Superior temporal gyrus (tissue), 1 donor: ENCODE results near the gene CDK11A.
"Not testable (repeated sequence)": the region's sequence is repeated elsewhere in the genome, so short reads cannot be mapped to it uniquely, and the experiment has no call there.

Source experiments
- DNase-seq: peaks from one replicate; pipeline ENCODE4 v3.0.0-alpha.2; 2016; ENCODE audit errors: extremely low spot score

The CDK11A gene

DNA sequence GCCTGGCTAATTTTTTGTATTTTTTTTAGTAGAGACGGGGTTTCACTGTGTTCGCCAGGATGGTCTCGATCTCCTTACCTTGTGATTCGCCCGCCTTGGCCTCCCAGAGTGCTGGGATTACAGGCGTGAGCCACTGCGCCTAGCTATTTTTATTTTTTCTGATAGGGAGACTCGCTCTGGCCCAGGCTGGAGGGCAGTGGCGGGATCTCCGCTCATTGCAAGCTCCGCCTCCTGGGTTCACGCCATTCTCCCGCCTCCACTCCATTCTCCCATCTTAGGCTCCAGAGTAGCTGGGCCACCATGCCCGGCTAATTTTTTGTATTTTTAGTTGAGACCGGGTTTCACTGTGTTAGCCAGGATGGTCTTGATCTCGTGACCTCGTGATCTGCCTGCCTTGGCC lies 1.9 kb upstream of the CDK11A start:
- not testable (repeated sequence) for DNase-seq

- DNase-seq, result no peak
Measured at GRCh38 chr1:1721201-1721600, 3.0 kb downstream of the CDK11A start.

DNA sequence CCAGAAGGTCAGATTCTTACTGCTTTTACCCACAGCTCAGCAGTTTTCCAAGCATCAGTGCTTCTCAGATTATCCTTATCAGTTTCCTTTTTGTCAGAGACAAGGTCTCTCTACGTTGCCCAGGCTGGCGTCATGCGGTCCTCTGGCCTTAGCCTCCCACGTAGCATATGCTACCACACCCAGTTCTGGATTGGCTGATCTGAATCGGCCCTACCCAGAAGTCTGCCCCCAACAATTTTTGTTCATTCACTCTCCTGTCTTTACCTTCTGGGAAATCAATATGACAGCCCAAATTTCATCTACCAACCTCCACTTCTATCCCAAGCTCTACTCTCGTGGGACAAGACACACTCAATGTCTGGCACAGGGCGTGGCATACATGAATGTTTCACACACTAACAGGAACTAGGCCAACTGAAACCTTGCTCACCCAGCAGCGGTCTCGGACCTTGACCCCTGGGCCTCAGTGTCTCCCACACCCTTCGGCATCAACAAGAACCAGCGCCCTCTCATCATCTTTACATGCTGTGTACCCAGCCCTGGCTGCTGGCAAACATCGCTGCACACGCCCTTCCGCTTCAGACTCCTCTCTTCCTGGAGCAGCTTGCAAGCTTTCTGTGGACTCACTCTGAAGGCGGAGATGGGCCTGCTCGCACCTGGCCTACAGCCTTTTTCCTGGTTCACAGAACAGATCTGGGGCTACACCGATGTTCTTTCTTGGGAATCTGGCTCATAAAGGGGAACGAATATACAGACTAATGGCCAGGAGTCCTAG lies 8.9 kb downstream of the CDK11A start:
- DNase-seq, result not testable (repeated sequence)

GRCh38 chr1:1707897-1708296 lies 16.3 kb downstream of the CDK11A start:
- not testable (repeated sequence) for DNase-seq

GRCh38 chr1:1707241-1707640 lies 16.9 kb downstream of the CDK11A start:
- DNase-seq, result not testable (repeated sequence)

- not testable (repeated sequence) for DNase-seq
Measured at GRCh38 chr1:1705623-1706022, 18.5 kb downstream of the CDK11A start.

DNA sequence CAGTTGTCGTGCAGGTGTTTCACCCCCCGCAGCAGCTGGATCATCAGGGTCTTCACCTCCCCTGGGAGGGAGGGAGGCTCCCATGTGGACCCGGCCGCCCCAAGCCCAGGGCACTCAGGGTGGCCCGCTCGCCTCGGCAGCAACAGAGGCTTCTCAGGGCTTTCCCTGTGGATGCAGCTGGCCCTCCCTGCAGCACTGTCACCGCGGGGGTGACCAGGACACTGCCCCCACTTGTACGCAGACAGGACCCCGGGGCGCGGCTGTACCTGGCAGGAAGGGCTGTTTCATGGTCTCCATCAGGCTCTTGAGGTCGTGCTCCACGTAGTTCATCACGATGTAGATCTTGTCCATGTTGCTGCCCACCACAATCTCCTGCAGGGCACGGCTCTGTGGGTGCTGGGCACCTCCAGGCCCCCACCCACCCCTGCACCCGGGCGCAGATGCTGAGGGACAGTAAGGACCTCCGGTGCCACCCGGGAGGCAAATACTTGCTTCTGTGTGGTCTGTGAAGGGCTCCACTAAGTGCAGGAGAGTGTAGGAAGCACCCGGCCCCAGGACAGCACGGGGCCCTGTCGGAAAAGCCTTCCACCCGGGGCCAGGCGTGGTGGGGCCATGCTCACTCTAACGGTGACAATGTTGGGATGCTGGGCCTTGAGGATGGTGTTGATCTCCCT lies 19.7 kb downstream of the CDK11A start:
- DNase-seq, result not testable (repeated sequence)

- DNase-seq, result no peak
Measured at GRCh38 chr1:1703796-1704195, 20.4 kb downstream of the CDK11A start.

DNA sequence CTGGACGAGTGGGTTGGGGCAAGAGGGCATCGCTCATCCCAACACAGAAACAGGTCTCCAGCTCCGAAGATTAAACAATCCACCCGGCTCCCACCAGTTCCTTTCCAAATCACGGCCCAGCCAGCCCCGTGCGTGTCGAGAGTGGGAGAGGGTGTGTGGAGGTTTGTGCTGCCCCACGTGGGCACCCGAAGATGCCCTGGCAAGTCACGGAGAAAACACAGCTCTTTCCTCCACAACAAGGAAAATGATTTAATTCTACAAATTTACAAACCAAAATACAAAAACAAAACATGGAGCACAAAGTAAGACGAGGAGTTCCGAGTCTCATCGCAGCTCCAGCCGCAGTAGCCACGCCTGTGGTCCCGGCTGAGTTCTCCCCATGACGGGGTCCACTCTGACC lies 21.7 kb downstream of the CDK11A start:
- DNase-seq, result not testable (repeated sequence)

DNA sequence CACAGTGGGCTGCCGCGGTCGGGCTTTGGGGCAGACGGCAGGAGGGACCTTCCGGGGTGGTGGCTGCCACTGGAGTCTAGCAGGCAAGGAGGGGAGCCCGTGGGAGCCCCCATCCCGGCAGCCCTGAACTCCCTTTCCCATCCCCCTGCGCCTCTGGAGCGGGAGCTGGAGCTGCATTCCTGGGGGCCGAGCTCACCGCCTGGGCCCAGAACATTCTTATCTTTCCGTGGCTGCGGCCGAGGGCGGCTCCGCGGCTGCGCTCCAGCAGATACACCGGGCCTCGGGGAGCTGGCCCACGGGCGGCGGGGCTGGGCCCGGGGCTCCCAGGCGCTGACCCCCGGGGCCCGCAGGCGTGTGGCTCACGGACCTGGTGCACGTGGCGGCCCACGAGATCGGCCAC lies 23.6 kb downstream of the CDK11A start:
- not testable (repeated sequence) for DNase-seq

DNA sequence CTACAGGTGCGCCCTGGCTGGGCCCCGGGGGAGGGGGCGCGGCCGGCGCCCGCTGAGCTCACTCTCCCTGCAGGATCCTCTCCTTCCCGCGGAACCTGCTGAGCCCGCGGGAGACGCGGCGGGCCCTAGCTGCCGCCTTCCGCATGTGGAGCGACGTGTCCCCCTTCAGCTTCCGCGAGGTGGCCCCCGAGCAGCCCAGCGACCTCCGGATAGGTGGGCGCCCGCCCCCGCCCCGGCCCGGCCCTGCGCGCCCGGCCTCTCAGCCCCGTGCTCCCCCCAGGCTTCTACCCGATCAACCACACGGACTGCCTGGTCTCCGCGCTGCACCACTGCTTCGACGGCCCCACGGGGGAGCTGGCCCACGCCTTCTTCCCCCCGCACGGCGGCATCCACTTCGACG lies 24.1 kb downstream of the CDK11A start:
- DNase-seq, result not testable (repeated sequence)

DNA sequence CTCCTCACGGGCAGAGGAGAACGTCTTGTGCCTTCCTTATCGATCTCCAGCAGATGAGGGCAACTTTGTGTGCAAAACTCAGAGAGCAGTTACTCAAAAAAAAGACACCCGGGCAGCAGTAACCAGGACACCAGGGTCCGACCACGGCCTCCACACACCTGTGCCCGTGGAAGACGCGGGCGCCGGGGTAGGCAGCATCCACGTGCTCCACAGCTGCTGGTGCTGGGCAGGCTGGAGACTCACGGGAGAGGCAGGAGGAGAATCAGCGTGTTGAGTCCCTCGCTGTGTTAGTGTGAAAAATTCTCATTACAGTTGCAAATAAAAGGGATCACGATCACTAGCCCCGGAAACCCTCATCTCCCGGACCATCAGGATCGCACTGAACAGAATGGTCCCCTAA lies 25.1 kb downstream of the CDK11A start:
- not testable (repeated sequence) for DNase-seq

DNA sequence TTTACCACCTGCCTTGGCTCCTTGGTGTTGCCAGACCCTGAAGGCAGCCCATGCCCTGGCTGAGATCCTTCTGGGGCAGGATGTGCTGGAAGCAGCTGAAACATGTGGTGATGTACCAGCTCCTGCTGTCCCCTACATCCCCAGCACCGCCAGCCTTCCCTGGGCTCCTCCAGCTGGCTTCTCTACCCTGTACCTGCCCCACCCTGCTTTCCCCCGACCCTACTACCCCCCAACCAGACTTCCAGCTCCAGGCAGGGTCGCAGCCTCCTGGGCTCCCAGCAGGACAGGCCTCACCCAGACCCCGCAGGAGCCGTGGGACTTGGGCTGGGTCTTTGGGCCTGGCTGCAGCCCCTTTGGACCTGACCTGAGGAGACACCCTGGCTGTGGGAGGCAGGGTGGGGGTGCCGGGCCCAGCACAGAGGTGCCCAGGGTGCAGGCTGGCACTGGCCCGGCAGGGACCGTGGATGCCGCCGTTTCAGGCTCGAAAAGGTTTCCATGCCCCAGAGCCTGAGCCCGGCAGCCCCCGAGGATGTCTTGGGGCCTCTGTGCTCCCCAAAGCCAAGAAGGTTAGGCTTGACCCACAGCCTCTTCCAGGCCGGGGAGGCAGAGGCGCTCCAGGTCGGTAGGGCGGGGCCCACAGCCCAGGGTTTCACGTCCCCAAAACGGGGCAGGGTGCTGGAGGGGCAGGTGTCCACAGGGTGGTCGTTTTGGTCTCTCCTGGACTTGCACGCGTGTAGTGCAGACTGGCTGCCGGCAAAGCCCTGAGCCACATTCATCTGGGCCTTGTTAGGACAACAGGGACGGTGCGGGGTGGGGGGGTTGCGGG lies 26.6 kb downstream of the CDK11A start:
- DNase-seq, result not testable (repeated sequence)

DNA sequence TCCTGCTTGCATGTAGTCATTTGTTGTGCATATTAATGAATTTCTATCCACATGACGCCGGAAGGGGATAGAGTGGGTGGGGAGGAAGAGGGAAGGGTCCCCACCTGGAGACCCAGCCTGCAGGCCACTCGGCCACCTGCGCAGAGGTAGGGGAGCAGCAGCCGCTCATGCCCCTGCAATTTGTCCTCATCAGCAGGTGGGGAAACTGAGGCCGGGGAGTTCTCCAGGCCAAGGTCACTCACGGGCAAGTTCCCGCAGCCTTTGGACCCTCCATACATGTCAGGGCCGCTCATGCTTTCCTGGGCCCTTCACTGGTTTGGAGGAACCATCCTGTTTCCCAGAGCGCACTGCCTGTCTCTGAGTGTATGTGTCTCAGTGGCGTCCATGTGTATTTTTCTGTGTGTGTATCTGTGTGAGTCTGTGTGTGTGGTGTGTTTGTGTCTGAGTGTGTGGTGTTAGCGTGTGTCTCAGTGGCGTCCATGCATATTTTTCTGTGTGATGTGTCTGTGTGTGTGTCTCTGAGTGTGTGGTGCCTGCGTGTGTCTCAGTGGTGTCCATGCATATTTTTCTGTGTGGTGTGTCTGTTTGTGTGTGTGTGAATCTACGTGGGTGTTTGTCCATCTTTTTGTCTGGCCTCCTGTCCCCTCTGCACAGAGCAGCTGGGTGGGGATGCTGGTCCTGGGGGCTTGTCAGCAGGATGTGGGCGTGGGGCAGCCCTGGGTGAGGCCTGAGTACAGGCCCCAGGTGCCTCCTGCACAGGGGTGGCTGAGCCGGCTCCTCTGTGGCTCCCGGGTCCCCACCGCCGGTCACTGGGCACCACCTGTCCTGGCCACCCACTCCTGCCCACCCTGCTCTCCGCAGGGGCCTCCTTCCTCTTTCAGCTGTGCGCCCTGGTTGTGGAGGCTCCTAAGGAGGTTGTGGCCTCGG lies 27.5 kb downstream of the CDK11A start:
- not testable (repeated sequence) for DNase-seq

GRCh38 chr1:1692714-1693647 lies 31.2 kb downstream of the CDK11A start, which contains the start of gene SLC35E2B:
Gene SLC35E2B (minus strand): TSS chr1:1692795. CDS start chr1:1676699, 16,096 bp downstream.
- peak; percentile 93 for DNase-seq

DNA sequence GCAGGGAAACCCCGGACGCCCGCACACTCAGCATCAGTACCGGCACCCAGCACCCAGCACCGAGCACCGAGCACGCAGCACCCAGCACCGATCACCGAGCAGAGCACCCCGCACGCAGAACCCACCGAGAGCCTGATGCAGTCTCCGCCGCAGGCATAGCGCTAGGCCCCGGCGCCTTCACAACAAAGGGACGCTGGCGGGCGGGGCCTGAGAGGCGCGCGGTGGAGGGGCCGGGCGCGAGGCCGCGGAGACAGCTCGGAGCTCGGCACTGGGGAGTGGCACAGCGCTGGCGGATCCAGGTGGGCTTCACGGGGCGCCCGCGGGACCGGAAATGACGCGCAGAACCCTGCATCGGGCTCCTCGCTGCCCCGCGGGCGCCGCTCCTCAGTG lies 31.8 kb downstream of the CDK11A start:
- DNase-seq, result peak; percentile 63

GRCh38 chr1:1691443-1691842 lies 32.7 kb downstream of the CDK11A start:
- DNase-seq, result not testable (repeated sequence)

DNA sequence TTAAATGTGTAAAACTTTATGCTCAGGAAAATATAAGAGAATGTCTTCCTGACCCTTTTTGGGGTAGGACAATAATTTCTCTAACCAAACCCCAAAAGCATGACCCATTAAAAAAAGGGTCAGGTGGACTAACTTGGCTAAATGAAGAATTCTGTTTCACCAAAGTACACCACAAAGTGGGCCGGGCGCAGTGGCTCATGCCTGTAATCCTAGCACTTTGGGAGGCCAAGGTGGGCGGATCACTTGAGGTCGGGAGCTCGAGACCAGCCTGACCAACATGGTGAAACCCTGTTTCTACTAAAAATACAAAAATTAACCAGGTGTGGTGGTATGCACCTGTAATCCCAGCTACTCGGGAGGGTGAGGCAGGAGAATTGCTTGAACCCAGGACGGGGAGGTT lies 34.6 kb downstream of the CDK11A start:
- DNase-seq, result not testable (repeated sequence)

DNA sequence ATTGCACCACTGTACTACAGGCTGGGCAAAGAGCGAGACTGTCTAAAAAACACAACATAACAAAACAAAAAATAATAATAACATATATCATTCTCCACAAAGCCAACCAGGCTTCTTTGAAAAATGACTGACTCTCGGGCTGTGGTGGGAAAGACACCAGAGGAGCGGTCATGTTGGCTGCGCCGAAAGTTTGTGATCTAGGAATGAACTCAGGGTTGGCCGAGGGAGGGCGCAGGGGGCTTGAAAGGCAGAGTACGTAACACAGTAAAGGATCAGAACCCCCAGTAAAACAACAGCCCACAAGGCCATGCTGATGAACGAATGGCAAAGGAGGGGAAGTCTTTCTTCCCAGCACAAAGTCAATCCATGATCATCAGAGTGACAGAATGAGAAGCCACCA lies 36.3 kb downstream of the CDK11A start:
- no peak for DNase-seq
